Activated T-cell treated with anti-CD3 and anti-CD28 coated beads, Interleukin-2, amount 50 U/mL, for 4 hours (primary cell): Measurements from ENCODE around the gene NOP9. TPM values are rescaled to one million over a fixed set of nuclear protein-coding genes. Genes with fewer than 3 reads are reported as not detected.

ENCODE experiments used
- ATAC-seq, 2 donors: fragments of 200-7000 bp; cut with Tn5 transposase; one replicate each; pipeline ENCODE4 v1.10.0; 2021
- DNase-seq: peaks from one replicate; pipeline ENCODE4 v3.0.0-alpha.2; 2020
- H3K27me3 Mint-ChIP-seq: one replicate; pipeline ENCODE4 v1.8.0; 2021; ENCODE audit warnings: low read depth, mixed read lengths
- H3K36me3 Mint-ChIP-seq: one replicate; pipeline ENCODE4 v1.8.0; 2022; ENCODE audit warnings: mixed read lengths; ENCODE audit not compliant: insufficient read depth
- H3K4me1 Mint-ChIP-seq: one replicate; pipeline ENCODE4 v1.8.0; 2021; ENCODE audit warnings: low read depth, mixed read lengths
- H3K4me3 Mint-ChIP-seq: one replicate; pipeline ENCODE4 v1.8.0; 2021; ENCODE audit warnings: mild to moderate bottlenecking, moderate library complexity, mixed read lengths
- H3K9me3 Mint-ChIP-seq: one replicate; pipeline ENCODE4 v1.8.0; 2021; ENCODE audit warnings: mixed read lengths
- total RNA-seq, 3 donors: library from RNA; stranded (reverse); gene quantifications; one replicate each; pipeline ENCODE4 v1.2.1, GENCODE V29; 2021

NOP9 gene
- 10 to 100 TPM; 67.8 to 71.0 (median 68.0) TPM for total RNA-seq

GRCh38 chr14:24299255-24300191, at the start of gene NOP9, which contains the start of gene DHRS1:
Gene NOP9, plus strand, starts transcription at chr14:24299850. Its CDS starts 105 bp downstream, at chr14:24299955.
Gene DHRS1, minus strand, starts transcription at chr14:24299780. Its CDS starts 674 bp downstream, at chr14:24299106.
- no peaks in the 10 kb centered on the region for H3K9me3 Mint-ChIP-seq
- ATAC-seq (peak; percentile 78 to 81), DNase-seq (peak; percentile 94)
- H3K36me3 Mint-ChIP-seq = peaks cover 38% of the 10 kb centered on the region
- H3K27me3 Mint-ChIP-seq = no peaks in the 10 kb centered on the region
- peaks cover 48% of the 10 kb centered on the region for H3K4me1 Mint-ChIP-seq
- H3K4me3 Mint-ChIP-seq = peak within 1 kb of the TSS; percentile 90

- Mint-ChIP-seq H3K36me3 (peaks cover 16% of the 10 kb centered on the region), H3K9me3 (no peaks in the 10 kb centered on the region), H3K4me3 (peak overlapping the region; percentile 29), H3K27me3 (no peaks in the 10 kb centered on the region), H3K4me1 (peaks cover 29% of the 10 kb centered on the region)
- no peak for ATAC-seq
- no peak for DNase-seq
Measured at GRCh38 chr14:24250354-24250753, 49.3 kb upstream of the NOP9 start.

DNA sequence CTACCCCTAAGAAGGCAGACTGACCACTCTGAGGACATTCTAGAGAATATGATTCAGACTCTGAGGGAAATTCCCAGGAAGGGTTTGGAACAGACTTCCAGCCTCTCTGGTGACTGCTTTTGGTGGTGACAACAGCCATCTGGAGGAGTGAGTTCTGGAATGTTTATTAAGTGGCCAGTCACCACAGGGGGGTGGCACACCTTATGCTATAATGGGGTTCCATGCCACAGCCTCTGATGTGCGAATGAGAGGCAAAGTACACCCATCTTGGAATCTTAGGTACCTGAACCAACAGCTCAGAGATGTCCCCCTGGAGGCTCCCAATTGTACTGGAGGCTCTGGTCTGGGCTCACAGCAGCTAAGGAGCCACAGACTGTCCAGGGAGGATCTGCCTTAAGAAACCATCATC, 47.8 kb upstream of the NOP9 start:
- Mint-ChIP-seq H3K36me3 (peaks cover 19% of the 10 kb centered on the region), H3K4me3 (no peak overlapping the region), H3K4me1 (peaks cover 26% of the 10 kb centered on the region), H3K27me3 (no peaks in the 10 kb centered on the region), H3K9me3 (no peaks in the 10 kb centered on the region)
- ATAC-seq (no peak), DNase-seq (no peak)

- peaks cover 18% of the 10 kb centered on the region for H3K36me3 Mint-ChIP-seq
Measured at GRCh38 chr14:24252289-24253124, 47.1 kb upstream of the NOP9 start.

GRCh38 chr14:24253936-24254335, 45.7 kb upstream of the NOP9 start:
- no peak for DNase-seq
- Mint-ChIP-seq H3K4me3 (no peak overlapping the region), H3K36me3 (peaks cover 13% of the 10 kb centered on the region), H3K9me3 (no peaks in the 10 kb centered on the region), H3K4me1 (peaks cover 14% of the 10 kb centered on the region), H3K27me3 (no peaks in the 10 kb centered on the region)
- no peak for ATAC-seq

More at GRCh38 chr14:24252289-24253124, 47.1 kb upstream of the NOP9 start:
- Mint-ChIP-seq H3K9me3 (no peaks in the 10 kb centered on the region), H3K4me3 (no peak overlapping the region), H3K4me1 (peaks cover 22% of the 10 kb centered on the region), H3K27me3 (no peaks in the 10 kb centered on the region)
- ATAC-seq = no peak
- no peak for DNase-seq

GRCh38 chr14:24254630-24255392, 44.8 kb upstream of the NOP9 start:
- Mint-ChIP-seq H3K9me3 (no peaks in the 10 kb centered on the region), H3K4me3 (no peak overlapping the region), H3K36me3 (peaks cover 13% of the 10 kb centered on the region), H3K27me3 (no peaks in the 10 kb centered on the region), H3K4me1 (peaks cover 11% of the 10 kb centered on the region)
- no peak for ATAC-seq
- no peak for DNase-seq

- ATAC-seq (no peak), DNase-seq (no peak)
- Mint-ChIP-seq H3K36me3 (peaks cover 13% of the 10 kb centered on the region), H3K4me3 (no peak overlapping the region), H3K9me3 (no peaks in the 10 kb centered on the region), H3K4me1 (peaks cover 5% of the 10 kb centered on the region), H3K27me3 (no peaks in the 10 kb centered on the region)
Measured at GRCh38 chr14:24255438-24255837, 44.2 kb upstream of the NOP9 start.

- H3K9me3 Mint-ChIP-seq = no peaks in the 10 kb centered on the region
- no peak for ATAC-seq
- DNase-seq = no peak
- no peaks in the 10 kb centered on the region for H3K27me3 Mint-ChIP-seq
- H3K4me3 Mint-ChIP-seq = no peak overlapping the region
- no peaks in the 10 kb centered on the region for H3K4me1 Mint-ChIP-seq
- H3K36me3 Mint-ChIP-seq = peaks cover 15% of the 10 kb centered on the region
Measured at GRCh38 chr14:24255931-24256711, 43.5 kb upstream of the NOP9 start.

DNA sequence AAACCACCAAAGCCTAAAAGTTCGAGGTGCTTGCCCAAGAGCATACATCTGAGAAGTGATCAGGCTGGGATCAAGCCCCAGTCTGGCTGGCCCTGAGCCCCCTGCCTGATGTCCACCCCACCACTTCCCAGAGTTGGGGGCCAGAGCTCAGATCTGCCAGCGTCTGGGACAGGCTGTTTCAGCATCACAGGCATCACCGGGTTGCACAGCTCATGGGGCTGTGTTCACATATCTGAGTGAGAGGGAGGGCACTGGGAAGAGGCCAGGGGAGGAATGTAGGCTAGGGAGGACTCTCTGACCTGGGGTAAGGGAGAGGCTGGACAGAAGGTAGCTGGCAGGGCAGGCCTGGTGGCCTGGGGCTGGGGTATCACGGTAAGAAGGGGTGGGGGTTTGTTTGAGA, 42.7 kb upstream of the NOP9 start:
- Mint-ChIP-seq H3K4me1 (no peaks in the 10 kb centered on the region), H3K4me3 (no peak overlapping the region), H3K27me3 (no peaks in the 10 kb centered on the region), H3K9me3 (no peaks in the 10 kb centered on the region), H3K36me3 (peaks cover 15% of the 10 kb centered on the region)
- ATAC-seq (no peak), DNase-seq (no peak)

- peaks cover 19% of the 10 kb centered on the region for H3K36me3 Mint-ChIP-seq
- H3K27me3 Mint-ChIP-seq = no peaks in the 10 kb centered on the region
- ATAC-seq (no peak), DNase-seq (no peak)
- no peak overlapping the region for H3K4me3 Mint-ChIP-seq
- H3K9me3 Mint-ChIP-seq = no peaks in the 10 kb centered on the region
- no peaks in the 10 kb centered on the region for H3K4me1 Mint-ChIP-seq
Measured at GRCh38 chr14:24258119-24258518, 41.5 kb upstream of the NOP9 start.

DNA sequence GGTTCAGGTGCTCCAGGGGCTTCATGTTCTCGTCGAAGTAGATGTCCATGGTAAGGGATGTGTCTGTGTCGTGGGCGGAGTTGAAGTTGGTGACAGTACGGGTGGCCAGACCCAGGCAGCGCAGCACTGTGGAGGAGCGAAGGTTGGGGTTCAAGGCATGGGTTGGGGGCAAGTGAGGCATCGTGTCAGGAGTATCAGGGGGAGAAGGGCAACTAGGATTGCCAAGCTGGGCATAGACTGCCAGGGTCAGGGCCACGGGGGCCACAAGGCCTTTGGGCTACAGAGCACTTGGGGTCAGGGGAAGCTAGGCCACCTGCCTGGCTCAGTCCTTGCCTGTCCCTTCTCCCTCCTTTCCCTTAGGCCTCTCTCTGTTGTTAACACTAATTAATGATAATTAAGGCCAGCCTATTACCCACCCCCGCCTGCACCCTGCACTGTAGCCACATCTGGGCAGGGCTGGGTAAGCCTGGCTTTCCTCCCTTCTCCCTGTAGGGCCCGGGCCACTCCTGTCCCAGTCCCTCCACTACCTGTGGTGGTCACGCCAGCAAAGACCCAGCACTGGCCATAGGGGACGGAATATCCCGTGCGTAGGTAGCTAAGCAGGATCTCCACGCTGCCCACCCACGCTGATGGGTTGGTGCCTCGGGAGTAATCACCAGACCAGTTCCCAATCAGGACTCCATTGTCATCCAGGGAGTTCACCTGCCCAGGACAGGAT, 40.9 kb upstream of the NOP9 start:
- H3K4me3 Mint-ChIP-seq = no peak overlapping the region
- ATAC-seq (no peak), DNase-seq (no peak)
- no peaks in the 10 kb centered on the region for H3K27me3 Mint-ChIP-seq
- H3K9me3 Mint-ChIP-seq = no peaks in the 10 kb centered on the region
- H3K4me1 Mint-ChIP-seq = no peaks in the 10 kb centered on the region
- peaks cover 18% of the 10 kb centered on the region for H3K36me3 Mint-ChIP-seq

DNA sequence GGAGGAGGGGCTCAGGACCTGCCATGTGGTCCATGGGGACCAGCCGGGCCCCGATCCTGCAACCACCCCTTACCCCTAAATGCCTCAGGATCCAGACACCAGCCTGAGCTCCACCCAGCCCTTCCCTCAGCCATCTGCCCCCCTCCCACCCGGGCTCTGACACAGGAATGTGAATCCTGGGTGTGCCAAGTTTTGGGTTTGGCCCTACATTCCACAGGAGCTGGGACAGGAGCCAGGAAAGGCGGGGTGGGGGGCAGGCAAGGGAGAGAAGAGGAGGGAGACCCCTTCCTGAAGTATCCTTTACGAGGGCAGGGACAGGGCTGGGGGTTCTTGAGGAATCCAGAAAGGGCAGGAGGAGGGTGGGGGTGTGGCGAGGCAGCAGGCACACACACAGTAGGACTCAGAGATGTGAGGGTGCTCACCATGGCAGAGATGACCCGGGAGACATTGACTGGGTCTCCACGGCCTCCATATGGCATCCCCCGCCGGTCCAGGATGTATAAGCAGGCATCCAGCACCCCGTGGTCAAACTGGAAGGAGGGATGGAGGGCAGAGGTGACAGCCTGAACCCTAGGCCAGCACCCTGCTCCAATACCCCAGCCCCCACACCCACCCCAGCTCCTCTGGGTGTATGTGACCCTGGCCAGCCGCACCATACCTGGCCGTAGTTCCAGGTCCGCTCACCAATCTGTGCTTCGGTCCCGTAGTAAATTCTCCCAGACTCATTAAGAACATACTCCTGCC, 40.2 kb upstream of the NOP9 start:
- no peak overlapping the region for H3K4me3 Mint-ChIP-seq
- ATAC-seq = no peak
- no peaks in the 10 kb centered on the region for H3K9me3 Mint-ChIP-seq
- H3K36me3 Mint-ChIP-seq = peaks cover 12% of the 10 kb centered on the region
- H3K27me3 Mint-ChIP-seq = no peaks in the 10 kb centered on the region
- no peak for DNase-seq
- H3K4me1 Mint-ChIP-seq = no peaks in the 10 kb centered on the region
